GM21515 (cell line): ENCODE results near the gene CHST9.
"Not testable (repeated sequence)": the region's sequence is repeated elsewhere in the genome, so short reads cannot be mapped to it uniquely, and the experiment has no call there.

ENCODE experiments used
- ATAC-seq: cut with Tn5 transposase; IDR thresholded peaks from one replicate; pipeline ENCODE4 v1.9.1; 2021; ENCODE audit not compliant: unreplicated experiment

The CHST9 gene

GRCh38 chr18:27108842-27109241 lies 76.3 kb downstream of the CHST9 start:
- no peak for ATAC-seq

- ATAC-seq = no peak
Measured at GRCh38 chr18:27104743-27105142, 80.4 kb downstream of the CHST9 start.

- no peak for ATAC-seq
Measured at GRCh38 chr18:27094621-27095020, 90.5 kb downstream of the CHST9 start.

- not testable (repeated sequence) for ATAC-seq
Measured at GRCh38 chr18:27093290-27093689, 91.8 kb downstream of the CHST9 start.

GRCh38 chr18:27081701-27082100 lies 103.4 kb downstream of the CHST9 start:
- ATAC-seq = no peak

GRCh38 chr18:27075828-27076227 lies 109.3 kb downstream of the CHST9 start:
- no peak for ATAC-seq

GRCh38 chr18:27073404-27073830 lies 111.7 kb downstream of the CHST9 start:
- ATAC-seq = peak; percentile 97

- ATAC-seq = no peak
Measured at GRCh38 chr18:27064673-27065072, 120.4 kb downstream of the CHST9 start.

GRCh38 chr18:27062802-27063201 lies 122.3 kb downstream of the CHST9 start:
- ATAC-seq = no peak

GRCh38 chr18:27061488-27062095 lies 123.5 kb downstream of the CHST9 start:
- ATAC-seq = no peak

- no peak for ATAC-seq
Measured at GRCh38 chr18:27057519-27058234, 127.4 kb downstream of the CHST9 start.

- ATAC-seq = no peak
Measured at GRCh38 chr18:27054926-27055325, 130.2 kb downstream of the CHST9 start.

GRCh38 chr18:27049969-27050368 lies 135.1 kb downstream of the CHST9 start:
- ATAC-seq = no peak

GRCh38 chr18:27045342-27045741 lies 139.8 kb downstream of the CHST9 start:
- no peak for ATAC-seq

- ATAC-seq = no peak
Measured at GRCh38 chr18:27042177-27042576, 142.9 kb downstream of the CHST9 start.

- no peak for ATAC-seq
Measured at GRCh38 chr18:27040796-27041195, 144.3 kb downstream of the CHST9 start.

GRCh38 chr18:27033722-27034121 lies 151.4 kb downstream of the CHST9 start:
- ATAC-seq = no peak

- no peak for ATAC-seq
Measured at GRCh38 chr18:27030421-27030820, 154.7 kb downstream of the CHST9 start.

GRCh38 chr18:27022477-27022876 lies 162.6 kb downstream of the CHST9 start:
- ATAC-seq = no peak

GRCh38 chr18:27017901-27018500 lies 167.1 kb downstream of the CHST9 start:
- ATAC-seq = peak; percentile 63

GRCh38 chr18:27014841-27015240 lies 170.3 kb downstream of the CHST9 start:
- no peak for ATAC-seq

GRCh38 chr18:27010784-27011183 lies 174.3 kb downstream of the CHST9 start:
- ATAC-seq = no peak
